ENCODE measurements around the gene CLDN20.

The CLDN20 gene

DNA sequence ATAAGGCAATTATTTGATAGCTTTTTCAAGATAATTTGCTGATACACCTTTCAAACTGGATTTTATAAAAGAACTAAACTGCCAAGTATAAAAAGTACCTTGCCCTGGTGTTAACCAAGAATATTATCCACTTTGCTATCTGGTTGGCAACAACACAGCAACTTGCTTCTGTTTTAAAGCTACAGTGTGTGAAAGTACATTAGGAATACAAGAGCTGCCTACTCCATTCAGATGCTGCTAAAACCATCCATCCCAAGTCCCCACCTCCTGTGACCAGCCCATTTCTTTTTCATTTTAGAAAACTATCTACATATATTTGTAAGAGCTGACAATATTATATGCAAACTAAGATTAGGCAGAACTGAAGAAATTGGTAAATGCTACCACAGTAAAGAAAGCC lies 12.8 kb downstream of the CLDN20 start:
- H4K20me1 ChIP-seq (ENCODE audit: insufficient read depth, low read length), result no peaks in the 10 kb centered on the region
- H3K27me3 ChIP-seq (ENCODE audit: low read depth, low read length), result no peaks in the 10 kb centered on the region
- H3K36me3 ChIP-seq (replicated peaks; ENCODE audit: low read depth, low read length), result no peaks in the 10 kb centered on the region
- TF ChIP-seq EZH2phosphoT487 (IDR thresholded peaks at IDR 0.05; ENCODE audit: low read depth), result no peak
- TF ChIP-seq, protein P1, sequence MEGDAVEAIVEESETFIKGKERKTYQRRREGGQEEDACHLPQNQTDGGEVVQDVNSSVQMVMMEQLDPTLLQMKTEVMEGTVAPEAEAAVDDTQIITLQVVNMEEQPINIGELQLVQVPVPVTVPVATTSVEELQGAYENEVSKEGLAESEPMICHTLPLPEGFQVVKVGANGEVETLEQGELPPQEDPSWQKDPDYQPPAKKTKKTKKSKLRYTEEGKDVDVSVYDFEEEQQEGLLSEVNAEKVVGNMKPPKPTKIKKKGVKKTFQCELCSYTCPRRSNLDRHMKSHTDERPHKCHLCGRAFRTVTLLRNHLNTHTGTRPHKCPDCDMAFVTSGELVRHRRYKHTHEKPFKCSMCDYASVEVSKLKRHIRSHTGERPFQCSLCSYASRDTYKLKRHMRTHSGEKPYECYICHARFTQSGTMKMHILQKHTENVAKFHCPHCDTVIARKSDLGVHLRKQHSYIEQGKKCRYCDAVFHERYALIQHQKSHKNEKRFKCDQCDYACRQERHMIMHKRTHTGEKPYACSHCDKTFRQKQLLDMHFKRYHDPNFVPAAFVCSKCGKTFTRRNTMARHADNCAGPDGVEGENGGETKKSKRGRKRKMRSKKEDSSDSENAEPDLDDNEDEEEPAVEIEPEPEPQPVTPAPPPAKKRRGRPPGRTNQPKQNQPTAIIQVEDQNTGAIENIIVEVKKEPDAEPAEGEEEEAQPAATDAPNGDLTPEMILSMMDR (IDR thresholded peaks at IDR 0.05; ENCODE audit: low read depth, low read length), result no peak
- no peak overlapping the region for H3K27ac ChIP-seq (ENCODE audit: low read length)
- no peaks in the 10 kb centered on the region for H3K79me2 ChIP-seq (ENCODE audit: low read length)
- no peak overlapping the region for H3K9ac ChIP-seq (ENCODE audit: low read length)
- no peaks in the 10 kb centered on the region for H3K4me1 ChIP-seq (ENCODE audit: low read length)
- H3K4me3 ChIP-seq (ENCODE audit: low read length), result no peak overlapping the region
- no peaks in the 10 kb centered on the region for H3K9me3 ChIP-seq (ENCODE audit: insufficient read depth, low read length)
- H3K4me2 ChIP-seq (ENCODE audit: low read length), result no peak overlapping the region
- H2AFZ ChIP-seq (ENCODE audit: low read depth, low read length), result no peak overlapping the region

DNA sequence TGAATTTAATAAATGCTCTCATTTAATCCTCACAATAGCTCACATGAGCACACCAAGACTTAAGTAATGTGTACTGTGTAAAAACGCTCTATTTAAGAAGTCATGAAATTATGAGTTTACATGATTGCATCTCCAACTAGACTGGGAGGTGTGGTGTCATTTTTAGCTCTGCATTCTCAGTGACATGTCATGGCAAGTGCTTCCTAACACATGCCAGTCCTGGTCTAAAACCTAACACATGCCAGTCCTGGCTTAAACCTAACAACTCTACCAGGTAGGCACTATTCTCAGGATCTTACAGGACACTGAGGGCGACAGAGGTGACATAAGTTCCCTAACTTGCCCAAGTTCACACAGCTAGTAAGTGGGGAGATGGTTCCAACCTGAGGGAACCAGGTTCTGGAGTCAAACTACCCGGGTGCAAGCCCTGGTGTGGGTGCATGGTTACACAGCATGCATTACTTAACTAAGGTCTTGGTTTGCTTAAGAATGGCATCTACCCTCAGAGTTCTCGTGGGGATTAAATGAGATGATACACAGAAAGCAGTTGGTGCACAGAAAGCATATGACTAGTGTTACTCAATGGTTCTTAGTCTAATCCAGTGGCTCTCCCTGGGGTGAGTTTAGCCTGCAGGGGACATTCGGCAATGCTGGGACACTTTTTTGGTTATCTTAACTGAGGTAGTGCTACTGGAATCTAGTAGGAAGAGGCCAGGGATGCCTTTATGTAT lies 14.7 kb downstream of the CLDN20 start:
- Histone ChIP-seq H3K4me1 (ENCODE audit: low read length) (no peaks in the 10 kb centered on the region), H3K9me3 (ENCODE audit: insufficient read depth, low read length) (no peaks in the 10 kb centered on the region), H3K27ac (ENCODE audit: low read length) (no peak overlapping the region), H3K9ac (ENCODE audit: low read length) (no peak overlapping the region), H3K79me2 (ENCODE audit: low read length) (no peaks in the 10 kb centered on the region), H3K4me3 (ENCODE audit: low read length) (no peak overlapping the region), H3K4me2 (ENCODE audit: low read length) (no peak overlapping the region), H3K36me3 (replicated peaks; ENCODE audit: low read depth, low read length) (no peaks in the 10 kb centered on the region), H4K20me1 (ENCODE audit: insufficient read depth, low read length) (no peaks in the 10 kb centered on the region), H2AFZ (ENCODE audit: low read depth, low read length) (no peak overlapping the region), H3K27me3 (ENCODE audit: low read depth, low read length) (no peaks in the 10 kb centered on the region)
- TF ChIP-seq, protein P1 (IDR thresholded peaks at IDR 0.05; ENCODE audit: low read depth, low read length), result no peak
- no peak for TF ChIP-seq EZH2phosphoT487 (IDR thresholded peaks at IDR 0.05; ENCODE audit: low read depth)

DNA sequence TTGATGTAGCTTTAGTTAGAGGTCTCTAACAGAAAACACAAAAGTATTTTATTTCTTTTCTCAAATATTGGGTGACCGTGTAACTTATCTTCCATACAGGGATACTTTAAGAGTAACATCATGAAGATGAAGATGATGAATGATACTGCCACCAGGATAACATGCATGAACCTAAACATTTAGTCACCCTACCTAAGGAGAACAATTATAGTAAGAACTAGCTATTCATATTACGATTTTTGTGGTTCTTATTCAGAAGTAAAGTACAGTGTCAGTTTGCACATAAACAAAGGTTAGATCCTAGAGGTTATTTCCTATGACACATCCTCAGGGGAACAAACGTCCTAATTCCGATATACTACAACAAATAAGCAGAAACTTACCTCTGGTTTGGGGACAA lies 21.0 kb downstream of the CLDN20 start:
- H4K20me1 ChIP-seq (ENCODE audit: insufficient read depth, low read length), result no peaks in the 10 kb centered on the region
- TF ChIP-seq, protein P1 (IDR thresholded peaks at IDR 0.05; ENCODE audit: low read depth, low read length), result no peak
- TF ChIP-seq EZH2phosphoT487 (IDR thresholded peaks at IDR 0.05; ENCODE audit: low read depth), result no peak
- H3K4me3 ChIP-seq (ENCODE audit: low read length), result no peak overlapping the region
- H3K9me3 ChIP-seq (ENCODE audit: insufficient read depth, low read length), result no peaks in the 10 kb centered on the region
- no peaks in the 10 kb centered on the region for H3K4me1 ChIP-seq (ENCODE audit: low read length)
- H3K27me3 ChIP-seq (ENCODE audit: low read depth, low read length), result no peaks in the 10 kb centered on the region
- H3K79me2 ChIP-seq (ENCODE audit: low read length), result no peaks in the 10 kb centered on the region
- no peak overlapping the region for H3K27ac ChIP-seq (ENCODE audit: low read length)
- H3K9ac ChIP-seq (ENCODE audit: low read length), result no peak overlapping the region
- H3K4me2 ChIP-seq (ENCODE audit: low read length), result no peak overlapping the region
- no peak overlapping the region for H2AFZ ChIP-seq (ENCODE audit: low read depth, low read length)
- H3K36me3 ChIP-seq (replicated peaks; ENCODE audit: low read depth, low read length), result peaks cover 6% of the 10 kb centered on the region

DNA sequence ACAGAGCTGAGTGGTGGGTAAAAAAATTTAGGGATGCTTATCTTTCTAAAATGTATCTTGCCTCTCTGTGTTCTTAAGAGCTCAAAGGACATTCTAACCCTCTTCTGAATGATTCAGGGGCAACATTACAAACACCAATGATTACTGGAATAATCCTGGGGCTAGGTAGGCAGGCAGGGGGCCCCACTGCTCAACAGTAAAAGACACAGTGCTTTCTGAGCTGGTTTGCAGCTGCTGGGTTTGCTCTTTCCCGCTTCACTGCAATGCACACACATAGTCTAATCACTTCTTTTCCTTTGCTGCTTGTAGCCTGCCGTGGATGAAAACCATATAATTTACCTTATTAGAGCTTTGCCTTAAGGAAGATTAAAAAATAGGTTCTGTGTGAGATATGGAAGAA lies 23.9 kb downstream of the CLDN20 start:
- H3K27me3 ChIP-seq (ENCODE audit: low read depth, low read length), result no peaks in the 10 kb centered on the region
- no peak overlapping the region for H3K4me3 ChIP-seq (ENCODE audit: low read length)
- no peak overlapping the region for H3K4me2 ChIP-seq (ENCODE audit: low read length)
- no peaks in the 10 kb centered on the region for H3K4me1 ChIP-seq (ENCODE audit: low read length)
- TF ChIP-seq, protein P1 (IDR thresholded peaks at IDR 0.05; ENCODE audit: low read depth, low read length), result no peak
- no peak for TF ChIP-seq EZH2phosphoT487 (IDR thresholded peaks at IDR 0.05; ENCODE audit: low read depth)
- no peaks in the 10 kb centered on the region for H3K9me3 ChIP-seq (ENCODE audit: insufficient read depth, low read length)
- no peak overlapping the region for H3K27ac ChIP-seq (ENCODE audit: low read length)
- no peak overlapping the region for H2AFZ ChIP-seq (ENCODE audit: low read depth, low read length)
- no peaks in the 10 kb centered on the region for H4K20me1 ChIP-seq (ENCODE audit: insufficient read depth, low read length)
- no peak overlapping the region for H3K9ac ChIP-seq (ENCODE audit: low read length)
- H3K36me3 ChIP-seq (replicated peaks; ENCODE audit: low read depth, low read length), result peaks cover 6% of the 10 kb centered on the region
- no peaks in the 10 kb centered on the region for H3K79me2 ChIP-seq (ENCODE audit: low read length)

Data from OCI-LY3 (cell line).